Stimulated activated CD8-positive, alpha-beta memory T cell treated with anti-CD3 and anti-CD28 coated beads, Interleukin-12 subunit alpha, Interleukin-12 subunit beta, amount 100 ng/mL, for 4 hours (primary cell): Measurements from ENCODE around the gene HS3ST2.
"Not testable (repeated sequence)": the region's sequence is repeated elsewhere in the genome, so short reads cannot be mapped to it uniquely, and the experiment has no call there.

Experiments
- DNase-seq: peaks from one replicate; pipeline ENCODE4 v3.0.0-alpha.2; 2020; ENCODE audit warnings: low read depth

HS3ST2 gene

GRCh38 chr16:22932032-22932771 is 118.2 kb downstream of the HS3ST2 start:
- no peak for DNase-seq

GRCh38 chr16:22933173-22933572 is 119.2 kb downstream of the HS3ST2 start:
- DNase-seq = no peak

DNA sequence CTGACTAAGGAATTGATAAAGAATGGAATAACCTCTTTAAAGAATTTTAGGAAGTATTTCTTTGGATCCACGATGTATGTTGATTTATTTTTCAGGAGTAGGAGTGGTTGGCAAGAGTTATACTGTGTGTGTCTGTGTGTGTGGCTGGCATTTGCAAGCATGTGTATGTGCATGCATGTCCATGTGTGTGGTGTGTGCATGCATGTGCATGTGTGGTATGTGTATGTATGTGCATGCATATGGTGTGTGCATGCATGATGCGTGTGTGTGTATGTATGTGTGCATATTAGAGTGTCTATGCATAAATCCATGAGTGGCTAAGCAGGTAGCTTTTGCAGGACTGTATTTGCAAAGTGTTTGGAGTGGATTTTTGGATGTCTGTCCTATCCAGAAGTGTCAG is 120.8 kb downstream of the HS3ST2 start:
- DNase-seq = no peak

DNA sequence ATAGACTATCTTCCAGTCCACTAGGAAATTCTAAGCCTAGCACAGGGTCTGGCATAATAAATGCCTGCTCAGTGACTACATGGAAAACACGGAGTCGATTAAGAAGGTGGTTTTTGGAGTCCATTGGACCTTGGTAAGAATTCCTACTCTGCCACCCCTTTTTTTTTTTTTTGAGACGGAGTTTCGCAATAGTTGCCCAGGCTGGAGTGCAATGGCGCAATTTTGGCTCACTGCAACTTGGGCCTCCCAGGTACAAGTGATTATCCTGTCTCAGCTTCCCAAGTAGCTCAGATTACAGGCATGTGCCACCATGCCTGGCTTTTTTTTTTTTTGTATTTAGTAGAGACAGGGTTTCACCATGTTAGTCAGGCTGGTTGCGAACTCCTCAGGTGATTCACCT is 123.2 kb downstream of the HS3ST2 start:
- DNase-seq = no peak

DNA sequence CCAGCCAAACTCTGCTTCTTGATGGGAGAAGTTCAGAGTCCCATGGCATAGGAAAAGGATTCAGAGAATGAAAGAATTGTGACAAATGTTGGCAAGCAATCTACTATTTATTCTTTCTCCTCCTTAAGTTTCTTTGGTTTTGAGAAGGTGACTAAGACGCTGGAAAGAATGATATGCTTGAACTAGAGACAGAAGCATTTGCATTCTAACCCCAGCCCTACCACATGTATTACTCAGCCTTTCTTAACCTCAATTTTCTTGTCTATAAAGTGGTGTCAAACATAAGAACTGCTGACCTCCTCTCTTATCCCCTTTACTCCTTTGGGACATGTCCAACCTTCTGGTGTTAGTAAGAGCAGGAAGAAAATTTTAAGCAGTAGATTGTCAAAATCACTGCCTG is 124.7 kb downstream of the HS3ST2 start:
- DNase-seq = no peak

DNA sequence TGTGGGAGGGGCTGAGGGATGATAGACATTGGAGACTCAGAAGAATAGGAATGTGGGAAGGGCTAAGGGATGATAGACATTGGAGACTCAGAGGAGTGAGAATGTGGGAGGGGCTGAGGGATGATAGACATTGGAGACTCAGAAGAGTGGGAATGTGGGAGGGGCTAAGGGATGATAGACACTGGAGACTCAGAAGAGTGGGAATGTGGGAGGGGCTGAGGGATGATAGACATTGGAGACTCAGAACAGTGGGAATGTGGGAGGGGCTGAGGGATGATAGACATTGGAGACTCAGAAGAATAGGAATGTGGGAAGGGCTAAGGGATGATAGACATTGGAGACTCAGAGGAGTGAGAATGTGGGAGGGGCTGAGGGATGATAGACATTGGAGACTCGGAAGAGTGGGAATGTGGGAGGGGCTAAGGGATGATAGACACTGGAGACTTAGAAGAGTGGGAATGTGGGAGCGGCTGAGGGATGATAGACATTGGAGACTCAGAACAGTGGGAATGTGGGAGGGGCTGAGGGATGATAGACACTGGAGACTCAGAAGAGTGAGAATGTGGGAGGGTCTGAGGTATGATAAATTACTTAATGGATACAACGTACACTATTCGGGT is 125.9 kb downstream of the HS3ST2 start:
- not testable (repeated sequence) for DNase-seq

DNA sequence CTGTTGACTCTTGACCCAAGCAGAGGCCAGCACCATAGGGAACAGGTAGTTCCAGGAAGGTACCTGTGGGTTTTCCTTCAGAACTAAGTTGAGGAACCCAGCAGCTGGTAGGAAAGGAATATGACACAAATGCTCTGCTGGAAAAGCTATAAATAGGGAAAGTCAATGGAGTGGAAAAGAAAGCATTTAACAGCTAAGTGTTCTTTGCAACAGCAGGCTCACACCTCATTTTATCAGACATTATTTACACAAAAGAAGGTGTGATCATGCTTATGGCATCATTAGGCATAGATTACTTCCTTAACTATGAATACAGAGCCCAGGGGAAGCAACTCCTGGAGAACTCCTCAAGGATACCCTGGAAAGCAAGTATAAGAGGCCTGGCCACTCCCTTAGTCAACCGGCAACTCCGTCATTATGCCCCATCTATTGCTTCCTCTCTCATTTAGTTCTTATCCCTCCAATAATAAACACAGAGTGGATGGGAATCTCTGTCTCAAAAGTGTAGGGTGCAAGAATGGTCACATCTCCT is 128.1 kb downstream of the HS3ST2 start:
- DNase-seq = no peak

GRCh38 chr16:22942811-22943210 is 128.8 kb downstream of the HS3ST2 start:
- DNase-seq = no peak

GRCh38 chr16:22945361-22945760 is 131.4 kb downstream of the HS3ST2 start:
- DNase-seq = no peak

GRCh38 chr16:22946433-22946832 is 132.5 kb downstream of the HS3ST2 start:
- DNase-seq = no peak

GRCh38 chr16:22948058-22948602 is 134.2 kb downstream of the HS3ST2 start:
- no peak for DNase-seq

- DNase-seq = no peak
These were observed 134.8 kb downstream of the HS3ST2 start for GRCh38 chr16:22948603-22949368.

GRCh38 chr16:22955461-22956070 is 141.6 kb downstream of the HS3ST2 start:
- DNase-seq = no peak

DNA sequence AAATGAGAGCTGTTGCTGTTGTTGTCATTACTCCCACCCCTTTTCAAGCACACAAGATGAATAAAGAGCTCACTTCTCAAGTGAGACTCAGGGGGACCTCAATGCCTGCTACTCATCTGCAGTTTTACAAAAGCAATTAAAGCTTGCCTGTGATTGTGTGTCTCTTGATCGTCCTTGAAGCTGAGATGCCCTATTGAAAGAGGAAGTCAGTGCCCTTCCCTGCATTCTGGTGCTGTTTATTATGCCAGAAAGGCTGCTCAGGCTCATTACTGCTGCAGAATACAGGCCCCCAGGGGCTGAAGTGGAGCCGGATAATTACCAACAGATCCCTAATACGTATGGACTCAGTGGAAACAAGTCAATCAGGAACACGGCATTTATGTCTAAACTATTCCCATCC is 147.2 kb downstream of the HS3ST2 start:
- no peak for DNase-seq

GRCh38 chr16:22962905-22963304 is 148.9 kb downstream of the HS3ST2 start:
- DNase-seq = no peak
